Left kidney (tissue), 2 donors: ENCODE measurements around the gene LDLR. TPM values are rescaled to one million over a fixed set of nuclear protein-coding genes. Genes with fewer than 3 reads are reported as not detected.
"Not testable (repeated sequence)": the region's sequence is repeated elsewhere in the genome, so short reads cannot be mapped to it uniquely, and the experiment has no call there.

Experiments
- DNase-seq: peaks from one replicate; pipeline ENCODE4 v3.0.0-alpha.2; 2013
- polyA plus RNA-seq: library from polyadenylated mRNA; unstranded; fragments of 120-200 nt; gene quantifications from one replicate; pipeline ENCODE4 v1.2.1, GENCODE V29; 2013; ENCODE audit not compliant: insufficient read length

The LDLR gene
- polyA plus RNA-seq, 1 donor: 17.6 TPM

GRCh38 chr19:11103667-11104066 is 14.4 kb downstream of the LDLR start:
- DNase-seq: not testable (repeated sequence)

- no peak for DNase-seq
These were observed 15.9 kb downstream of the LDLR start for GRCh38 chr19:11105014-11105636.

- no peak for DNase-seq
These were observed 17.2 kb downstream of the LDLR start for GRCh38 chr19:11106477-11106876.

GRCh38 chr19:11108746-11109145 is 19.5 kb downstream of the LDLR start:
- no peak for DNase-seq

GRCh38 chr19:11111117-11111770 is 22.0 kb downstream of the LDLR start:
- no peak for DNase-seq

GRCh38 chr19:11111771-11112144 is 22.5 kb downstream of the LDLR start:
- DNase-seq: no peak

- DNase-seq: no peak
These were observed 24.0 kb downstream of the LDLR start for GRCh38 chr19:11113140-11113708.

GRCh38 chr19:11115042-11115441 is 25.8 kb downstream of the LDLR start:
- no peak for DNase-seq

GRCh38 chr19:11115895-11116446 is 26.7 kb downstream of the LDLR start:
- DNase-seq: no peak

GRCh38 chr19:11116507-11116906 is 27.2 kb downstream of the LDLR start:
- DNase-seq: no peak

GRCh38 chr19:11121963-11122362 is 32.7 kb downstream of the LDLR start:
- DNase-seq: not testable (repeated sequence)

- no peak for DNase-seq
These were observed 33.9 kb downstream of the LDLR start for GRCh38 chr19:11123114-11123513.

- not testable (repeated sequence) for DNase-seq
These were observed 34.9 kb downstream of the LDLR start for GRCh38 chr19:11124157-11124556.

- peak; percentile 79 for DNase-seq
These were observed 36.9 kb downstream of the LDLR start for GRCh38 chr19:11125994-11126685.

GRCh38 chr19:11127905-11128304 is 38.6 kb downstream of the LDLR start:
- DNase-seq: no peak

GRCh38 chr19:11130824-11131455 is 41.7 kb downstream of the LDLR start:
- DNase-seq: peak; percentile 66

- no peak for DNase-seq
These were observed 42.2 kb downstream of the LDLR start for GRCh38 chr19:11131471-11131870.

GRCh38 chr19:11136400-11137101 is 47.3 kb downstream of the LDLR start:
- no peak for DNase-seq

- DNase-seq: peak; percentile 86
These were observed 48.5 kb downstream of the LDLR start for GRCh38 chr19:11137542-11138384.

GRCh38 chr19:11138601-11139300 is 49.5 kb downstream of the LDLR start:
- peak; percentile 51 for DNase-seq
